ENCODE measurements around the gene C11orf16. TPM values are rescaled to one million over a fixed set of nuclear protein-coding genes. Genes with fewer than 3 reads are reported as not detected.

C11orf16 gene
- total RNA-seq, 1 experiment from 2014 or later: not detected

GRCh38 chr11:8927233-8927632 lies 5.5 kb downstream of the C11orf16 start:
- no peaks in the 10 kb centered on the region for H3K4me1 Mint-ChIP-seq (ENCODE audit: low read depth, unreplicated experiment)
- CTCF ChIA-PET: interaction anchor here (1.2 kb wide), 1 partner anchor 33 kb away, joined by 3 read pairs; no protein-coding TSS in a partner anchor
- no TSS peak for BruUV-seq (replicated peaks)
- H3K4me3 Mint-ChIP-seq (ENCODE audit: low read depth, unreplicated experiment): no peak overlapping the region
- intact Hi-C loops (cut with micrococcal nuclease; ENCODE audit: unreplicated experiment): no loop called here
- H3K27ac Mint-ChIP-seq (ENCODE audit: unreplicated experiment): no peak overlapping the region
- no peak for TF ChIP-seq CTCF (IDR thresholded peaks at IDR 0.05; ENCODE audit: unreplicated experiment)
- no peak for DNase-seq
- H3K27me3 Mint-ChIP-seq (ENCODE audit: unreplicated experiment): peaks cover 11% of the 10 kb centered on the region
- H3K9me3 Mint-ChIP-seq (ENCODE audit: low read depth, unreplicated experiment): no peaks in the 10 kb centered on the region
- H3K36me3 Mint-ChIP-seq (ENCODE audit: insufficient read depth, unreplicated experiment): no peaks in the 10 kb centered on the region

- H3K9me3 Mint-ChIP-seq (ENCODE audit: low read depth, unreplicated experiment): no peaks in the 10 kb centered on the region
- TF ChIP-seq CTCF (IDR thresholded peaks at IDR 0.05; ENCODE audit: unreplicated experiment): no peak
- BruUV-seq (replicated peaks): no TSS peak
- intact Hi-C loops (cut with micrococcal nuclease; ENCODE audit: unreplicated experiment): no loop called here
- no peaks in the 10 kb centered on the region for H3K4me1 Mint-ChIP-seq (ENCODE audit: low read depth, unreplicated experiment)
- no peak for DNase-seq
- CTCF ChIA-PET: interaction anchor here (1.2 kb wide), 1 partner anchor 34 kb away, joined by 3 read pairs; no protein-coding TSS in a partner anchor
- no peaks in the 10 kb centered on the region for H3K36me3 Mint-ChIP-seq (ENCODE audit: insufficient read depth, unreplicated experiment)
- H3K4me3 Mint-ChIP-seq (ENCODE audit: low read depth, unreplicated experiment): no peak overlapping the region
- H3K27ac Mint-ChIP-seq (ENCODE audit: unreplicated experiment): no peak overlapping the region
- peaks cover 11% of the 10 kb centered on the region for H3K27me3 Mint-ChIP-seq (ENCODE audit: unreplicated experiment)
Observed at GRCh38 chr11:8926236-8926635, 6.5 kb downstream of the C11orf16 start.

GRCh38 chr11:8925711-8926110 lies 7.0 kb downstream of the C11orf16 start:
- no TSS peak for BruUV-seq (replicated peaks)
- no peak for TF ChIP-seq CTCF (IDR thresholded peaks at IDR 0.05; ENCODE audit: unreplicated experiment)
- intact Hi-C loops (cut with micrococcal nuclease; ENCODE audit: unreplicated experiment): no loop called here
- Mint-ChIP-seq H3K27me3 (ENCODE audit: unreplicated experiment) (peaks cover 11% of the 10 kb centered on the region), H3K4me1 (ENCODE audit: low read depth, unreplicated experiment) (no peaks in the 10 kb centered on the region), H3K27ac (ENCODE audit: unreplicated experiment) (no peak overlapping the region), H3K9me3 (ENCODE audit: low read depth, unreplicated experiment) (no peaks in the 10 kb centered on the region), H3K4me3 (ENCODE audit: low read depth, unreplicated experiment) (no peak overlapping the region), H3K36me3 (ENCODE audit: insufficient read depth, unreplicated experiment) (no peaks in the 10 kb centered on the region)
- CTCF ChIA-PET: interaction anchor here (0.6 kb wide), 1 partner anchor 421 kb away, joined by 4 read pairs; no protein-coding TSS in a partner anchor
- no peak for DNase-seq

DNA sequence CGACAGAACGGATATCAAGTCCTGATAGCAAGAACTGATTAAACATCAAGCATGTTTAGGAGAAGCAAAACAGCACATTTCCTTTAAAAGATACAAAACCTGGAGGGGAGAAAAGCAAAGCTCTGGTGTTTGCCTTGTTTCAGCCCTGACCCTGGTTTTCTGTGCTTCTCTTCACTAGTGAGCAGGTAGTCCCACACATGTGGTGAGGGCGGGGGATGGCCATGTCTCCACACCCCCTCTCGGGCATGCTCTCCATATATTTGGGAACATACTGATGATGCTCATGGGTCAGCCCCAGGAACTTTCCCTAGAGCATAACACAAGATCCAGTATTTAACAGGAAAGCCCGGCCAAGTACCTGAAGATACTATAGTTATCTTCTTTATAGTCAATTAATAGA lies 10.1 kb downstream of the C11orf16 start:
- Mint-ChIP-seq H3K36me3 (ENCODE audit: insufficient read depth, unreplicated experiment) (no peaks in the 10 kb centered on the region), H3K4me3 (ENCODE audit: low read depth, unreplicated experiment) (no peak overlapping the region), H3K4me1 (ENCODE audit: low read depth, unreplicated experiment) (no peaks in the 10 kb centered on the region), H3K9me3 (ENCODE audit: low read depth, unreplicated experiment) (no peaks in the 10 kb centered on the region), H3K27me3 (ENCODE audit: unreplicated experiment) (no peaks in the 10 kb centered on the region), H3K27ac (ENCODE audit: unreplicated experiment) (no peak overlapping the region)
- no peak for TF ChIP-seq CTCF (IDR thresholded peaks at IDR 0.05; ENCODE audit: unreplicated experiment)
- CTCF ChIA-PET: interaction anchor here (1.1 kb wide), 1 partner anchor 11 kb away, joined by 7 read pairs; no protein-coding TSS in a partner anchor
- intact Hi-C loops (cut with micrococcal nuclease; ENCODE audit: unreplicated experiment): no loop called here
- BruUV-seq (replicated peaks): no TSS peak
- no peak for DNase-seq

Data from Calu3 (cell line).